LoVo (cell line): ENCODE data around the gene FRA10AC1.

ENCODE experiments used
- DNase-seq: peaks from one replicate; pipeline ENCODE4 v3.0.0-alpha.2; 2016; ENCODE audit warnings: low spot score

Gene FRA10AC1

GRCh38 chr10:93629647-93630305, 72.6 kb downstream of the FRA10AC1 start:
- no peak for DNase-seq

GRCh38 chr10:93628858-93629257, 73.5 kb downstream of the FRA10AC1 start:
- no peak for DNase-seq

- no peak for DNase-seq
Measured at GRCh38 chr10:93622942-93623341, 79.5 kb downstream of the FRA10AC1 start.

- DNase-seq = no peak
Measured at GRCh38 chr10:93620925-93621324, 81.5 kb downstream of the FRA10AC1 start.
